GM21723 (cell line): ENCODE results near the gene ZNF200.
"Not testable (repeated sequence)": the region's sequence is repeated elsewhere in the genome, so short reads cannot be mapped to it uniquely, and the experiment has no call there.

Experiments
- ATAC-seq: cut with Tn5 transposase; IDR thresholded peaks from one replicate; pipeline ENCODE4 v1.9.1; 2021; ENCODE audit warnings: mild to moderate bottlenecking, moderate library complexity; ENCODE audit not compliant: unreplicated experiment

ZNF200 gene

GRCh38 chr16:3234857-3235561 lies at the start of gene ZNF200:
ZNF200 (minus strand) TSS chr16:3235158; CDS start chr16:3233755, 1,403 bp downstream.
- peak; percentile 90 for ATAC-seq

- ATAC-seq = no peak
These were observed 48.8 kb upstream of the ZNF200 start for GRCh38 chr16:3283543-3284447.

- peak; percentile 84 for ATAC-seq
These were observed 48.0 kb upstream of the ZNF200 start, which contains the start of gene ZNF263 for GRCh38 chr16:3282730-3283542. ZNF263 (plus strand) TSS chr16:3283491; CDS start chr16:3283819, 328 bp downstream.

GRCh38 chr16:3282103-3282729 lies 47.3 kb upstream of the ZNF200 start:
- peak; percentile 33 for ATAC-seq

- no peak for ATAC-seq
These were observed 46.4 kb upstream of the ZNF200 start for GRCh38 chr16:3281222-3281820.

- no peak for ATAC-seq
These were observed 41.7 kb upstream of the ZNF200 start for GRCh38 chr16:3276679-3277078.

GRCh38 chr16:3274947-3275346 lies 40.0 kb upstream of the ZNF200 start:
- no peak for ATAC-seq

- no peak for ATAC-seq
These were observed 39.5 kb upstream of the ZNF200 start for GRCh38 chr16:3274490-3274889.

- not testable (repeated sequence) for ATAC-seq
These were observed 36.3 kb upstream of the ZNF200 start for GRCh38 chr16:3271281-3271680.

GRCh38 chr16:3270718-3271117 lies 35.8 kb upstream of the ZNF200 start:
- not testable (repeated sequence) for ATAC-seq

GRCh38 chr16:3268294-3268693 lies 33.3 kb upstream of the ZNF200 start:
- no peak for ATAC-seq

- no peak for ATAC-seq
These were observed 32.0 kb upstream of the ZNF200 start for GRCh38 chr16:3266873-3267537.

- peak; percentile 88 for ATAC-seq
These were observed 29.4 kb upstream of the ZNF200 start for GRCh38 chr16:3264137-3265036.

- no peak for ATAC-seq
These were observed 27.6 kb upstream of the ZNF200 start for GRCh38 chr16:3262517-3262916.

GRCh38 chr16:3259836-3260235 lies 24.9 kb upstream of the ZNF200 start:
- no peak for ATAC-seq

GRCh38 chr16:3256866-3257465 lies 22.0 kb upstream of the ZNF200 start:
- ATAC-seq = no peak

GRCh38 chr16:3256146-3256865 lies 21.3 kb upstream of the ZNF200 start, which contains the start of gene MEFV:
MEFV (minus strand) TSS chr16:3256633; CDS start chr16:3256587, 46 bp downstream.
- no peak for ATAC-seq
